ENCODE data around the gene TMEM191C. TPM values are rescaled to one million over a fixed set of nuclear protein-coding genes. Genes with fewer than 3 reads are reported as not detected.

TMEM191C gene
- total and polyA plus RNA-seq, 2 of the 8 experiments (the other 6 are each of a cell fraction or from before 2014, with no cell fraction given), result 0.74 to 2.6 TPM

DNA sequence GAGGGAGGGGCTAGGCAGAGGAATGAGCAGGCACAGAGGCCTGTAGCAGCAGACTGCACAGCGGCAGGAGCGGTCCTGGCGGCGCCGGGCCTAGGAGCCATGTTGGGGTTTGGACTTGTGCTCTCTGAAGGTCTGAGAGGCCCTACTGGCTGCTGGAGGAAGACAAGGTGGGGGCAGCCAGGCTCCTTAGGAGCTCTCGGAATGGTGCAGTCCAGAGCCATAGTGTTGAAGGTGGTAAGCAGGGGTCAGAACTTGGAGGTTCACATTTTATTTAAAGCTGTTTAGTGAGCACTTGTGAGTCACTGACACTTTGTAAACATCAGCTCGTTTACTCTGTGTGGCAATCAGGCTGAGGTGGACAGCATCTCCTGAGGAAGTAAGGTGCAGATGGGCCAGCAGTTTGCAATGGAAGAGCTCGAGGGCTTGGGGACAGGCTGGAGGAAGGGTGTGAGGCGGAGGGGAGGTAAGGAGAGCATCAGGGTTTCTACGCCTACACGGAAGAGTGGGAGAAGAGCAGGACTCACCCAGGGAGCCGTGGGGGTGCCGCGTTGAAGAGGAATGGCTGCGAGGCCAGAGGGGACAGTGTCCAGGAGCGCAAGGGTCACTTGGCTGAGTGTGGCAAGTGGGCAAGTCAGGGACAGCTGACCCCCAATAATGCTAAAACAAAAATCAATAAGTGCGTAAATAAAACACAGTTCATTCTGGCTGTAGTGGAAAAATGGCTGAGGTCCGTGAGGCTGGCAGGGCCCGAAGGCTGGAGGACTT, 10.0 kb upstream of the TMEM191C start:
- Histone ChIP-seq H3K36me3 (ENCODE audit: control insufficient read depth in 2 of 4, insufficient read depth in 4 of 4, low read length in 3 of 4) (no peaks in the 10 kb centered on the region), H3K9ac (replicated peaks in 1 of 4; ENCODE audit: extremely low read depth in 1 of 4, low read depth in 3 of 4, low read length in 3 of 4) (no peak overlapping the region), H2BK5ac (ENCODE audit: low read depth, low read length) (peak overlapping the region; percentile 24; the same call in 1 of the 2 replicates), H3K23ac (ENCODE audit: insufficient read length) (no peak overlapping the region), H2BK20ac (ENCODE audit: low read length) (no peak overlapping the region), H3K18ac (ENCODE audit: extremely low read depth, low read length) (peak overlapping the region; percentile 48; the same call in 1 of the 2 replicates), H4K91ac (replicated peaks; ENCODE audit: insufficient read length, low read length) (peak overlapping the region; percentile 52), H3K56ac (replicated peaks; ENCODE audit: insufficient read length, low read depth, low read length) (no peak overlapping the region), H3K79me2 (ENCODE audit: control insufficient read depth in 1 of 2, insufficient read depth in 2 of 2, low read length in 2 of 2) (no peaks in the 10 kb centered on the region), H4K20me1 (replicated peaks in 1 of 2; ENCODE audit: control insufficient read depth in 1 of 2, insufficient read depth in 2 of 2, low read length in 2 of 2) (no peaks in the 10 kb centered on the region), H3K4ac (replicated peaks; ENCODE audit: insufficient read length, low read depth, low read length) (no peak overlapping the region), H4K8ac (ENCODE audit: extremely low read depth, insufficient read depth, low read length) (no peak overlapping the region; the same call in 1 of the 2 replicates), H3K23me2 (ENCODE audit: low read depth, low read length) (no peaks in the 10 kb centered on the region), H2AFZ (ENCODE audit: low read length) (no peak overlapping the region), H3K27ac (ENCODE audit: low read depth, low read length) (no peak overlapping the region), H3K4me1 (replicated peaks in 1 of 4; ENCODE audit: control insufficient read depth in 3 of 4, insufficient read depth in 4 of 4, low read length in 3 of 4) (peaks cover 0 to 11% (median 7%) of the 10 kb centered on the region in 4 experiments; a peak in 3 of 7 replicates), H3K79me1 (ENCODE audit: low read depth, low read length) (no peaks in the 10 kb centered on the region), H3K27me3 (replicated peaks in 1 of 4; ENCODE audit: control insufficient read depth in 3 of 4, extremely low read depth in 1 of 4, insufficient read depth in 3 of 4, low read length in 3 of 4) (no peaks in the 10 kb centered on the region), H2AK5ac (ENCODE audit: low read depth, low read length) (no peak overlapping the region), H2BK12ac (ENCODE audit: low read depth, low read length) (no peak overlapping the region), H2BK15ac (ENCODE audit: low read length) (0 out of 2 replicates have a peak overlapping the region, but pooled peaks have one; percentile 29), H3K14ac (ENCODE audit: insufficient read length) (no peak overlapping the region), H2BK120ac (replicated peaks; ENCODE audit: low read depth, low read length) (no peak overlapping the region), H3K4me2 (ENCODE audit: insufficient read depth in 1 of 2, low read depth in 2 of 2, low read length in 2 of 2) (no peak overlapping the region), H4K5ac (ENCODE audit: insufficient read length, low read depth, low read length) (no peak overlapping the region), H3K4me3 (ENCODE audit: extremely low read depth in 1 of 4, insufficient read depth in 2 of 4, low read depth in 3 of 4, low read length in 4 of 4) (no peak overlapping the region), H3K9me3 (ENCODE audit: insufficient read depth in 2 of 2, low read depth in 1 of 2, low read length in 1 of 2) (no peaks in the 10 kb centered on the region)
- 91% methylated on average over 19 of the region's 19 CpGs; no CpG with 5 or more reads in 1 of the 2 experiments for WGBS, 2 experiments (ENCODE audit: extremely low coverage in 1 of 2, insufficient coverage in 1 of 2, insufficient read length in 1 of 2, insufficient replicate concordance in 2 of 2, low coverage in 1 of 2, low lambda C conversion rate in 2 of 2, missing lambda C conversion rate in 1 of 2)
- ChIA-PET CTCF (ENCODE audit: partially characterized antibody) (interaction anchor here (0.6 to 1.9 kb wide), 6 partner anchors 8 to 189 kb away, joined by 3 to 8 read pairs (median 6); no protein-coding TSS in a partner anchor), POLR2A (ENCODE audit: partially characterized antibody) (no interaction called here)
- DNase-seq (ENCODE audit: low read depth in 1 of 2, low spot score in 2 of 2), result no peak
- no peak for FAIRE-seq
- no peak for TF ChIP-seq RBBP5 (IDR thresholded peaks at IDR 0.05; ENCODE audit: borderline replicate concordance, low read depth, low read length)
- TF ChIP-seq FOSL1 (IDR thresholded peaks at IDR 0.05; ENCODE audit: insufficient read depth, low read depth, low read length), result no peak
